HG03139 (cell line): ENCODE data around the gene ACAD9.
"Not testable (repeated sequence)": the region's sequence is repeated elsewhere in the genome, so short reads cannot be mapped to it uniquely, and the experiment has no call there.

Source experiments
- ATAC-seq: cut with Tn5 transposase; IDR thresholded peaks from one replicate; pipeline ENCODE4 v1.9.1; 2021; ENCODE audit not compliant: unreplicated experiment

Gene ACAD9

DNA sequence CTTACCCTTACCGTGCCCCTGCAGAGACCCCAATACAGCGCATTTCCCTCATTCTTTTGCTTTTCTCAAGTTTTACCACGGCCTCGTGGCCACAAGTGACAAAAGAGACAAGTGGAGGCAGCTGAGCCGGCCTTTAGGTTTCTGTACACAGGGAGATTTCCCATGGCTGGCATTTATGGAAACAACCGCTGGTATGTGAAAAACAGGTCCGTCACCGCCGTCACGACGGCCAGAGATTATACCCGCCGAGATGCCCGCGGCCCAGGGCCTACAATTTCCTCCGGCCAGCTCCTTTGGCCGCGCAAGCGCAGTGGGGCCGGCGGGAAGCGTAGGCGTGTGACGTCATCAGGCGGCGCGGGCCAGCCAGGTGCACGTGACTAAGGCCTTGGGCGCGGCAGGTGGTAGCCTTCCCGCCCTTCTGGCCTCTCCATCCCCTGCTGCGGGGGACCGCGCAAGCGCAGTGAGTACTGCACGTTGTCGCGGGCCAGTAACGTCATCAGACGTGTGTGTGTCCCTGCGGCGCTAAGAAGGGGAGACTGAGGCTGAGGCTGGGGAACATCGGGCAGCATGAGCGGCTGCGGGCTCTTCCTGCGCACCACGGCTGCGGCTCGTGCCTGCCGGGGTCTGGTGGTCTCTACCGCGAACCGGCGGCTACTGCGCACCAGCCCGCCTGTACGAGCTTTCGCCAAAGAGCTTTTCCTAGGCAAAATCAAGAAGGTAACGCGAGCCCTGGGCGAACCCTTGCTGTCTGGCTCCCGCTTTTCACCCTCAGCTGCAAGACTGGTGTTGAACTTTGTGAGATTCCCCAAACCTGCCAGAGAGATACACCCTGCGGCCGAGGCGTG is at the start of gene ACAD9:
Gene ACAD9 (plus strand): TSS at position 496 of the 845 bp plus-strand sequence. CDS start 72 bp downstream, at position 568.
- peak; percentile 83 for ATAC-seq

DNA sequence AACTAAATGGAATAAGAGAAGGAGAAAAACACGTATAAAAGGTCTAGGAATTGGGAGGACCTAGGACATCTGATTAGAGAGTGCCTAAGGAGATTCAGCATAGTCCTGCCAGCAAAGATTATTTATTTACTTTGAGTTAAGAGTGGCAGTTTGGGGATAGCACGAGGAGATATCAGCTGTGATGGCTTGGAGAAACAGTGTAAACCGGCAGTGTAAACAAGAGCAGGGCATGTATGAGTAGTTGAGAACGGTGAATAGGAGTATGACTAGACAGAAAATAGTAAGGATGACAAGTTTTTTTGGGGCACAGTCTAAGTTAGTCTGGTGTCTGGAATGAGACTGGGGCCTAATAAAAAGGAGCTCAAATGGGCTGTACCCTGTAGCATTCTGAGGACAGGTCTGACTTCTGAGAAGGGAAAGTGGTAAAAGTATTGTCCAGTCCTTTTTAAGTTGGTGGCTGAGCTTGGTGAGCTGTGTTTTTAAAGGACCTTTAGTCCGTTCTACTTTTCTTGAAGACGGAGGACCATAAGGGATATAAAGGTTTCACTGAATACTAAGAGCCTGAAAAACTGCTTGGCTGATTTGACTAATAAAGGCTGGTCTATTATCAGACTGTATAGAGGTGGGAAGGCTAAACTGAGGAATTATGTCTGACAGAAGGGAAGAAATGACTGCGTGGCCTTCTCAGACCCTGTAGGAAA is 49.3 kb upstream of the ACAD9 start:
- not testable (repeated sequence) for ATAC-seq

- not testable (repeated sequence) for ATAC-seq
Observed at GRCh38 chr3:128830762-128831161, 48.7 kb upstream of the ACAD9 start.

- ATAC-seq, result not testable (repeated sequence)
Observed at GRCh38 chr3:128832979-128833378, 46.4 kb upstream of the ACAD9 start.

DNA sequence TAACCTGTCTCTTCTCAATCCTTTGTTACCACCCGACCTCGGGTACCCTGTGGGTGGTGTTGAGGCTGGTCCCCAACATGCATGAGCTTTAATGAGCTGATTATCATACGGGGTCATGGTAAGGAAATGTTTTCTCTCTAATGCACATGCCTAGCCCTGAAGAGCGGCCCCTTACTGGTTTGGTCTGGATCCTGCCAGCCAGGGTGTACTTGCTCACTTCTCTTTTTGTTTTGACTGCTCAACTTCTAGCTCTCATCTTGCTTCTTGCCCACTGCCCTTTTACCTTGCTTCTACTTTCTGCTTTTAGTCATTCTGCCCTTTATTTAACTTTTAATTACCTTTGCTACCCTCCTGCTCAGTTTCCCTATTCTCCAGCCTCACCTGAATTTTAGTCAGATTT is 44.3 kb upstream of the ACAD9 start:
- no peak for ATAC-seq

GRCh38 chr3:128841926-128842920 is 37.2 kb upstream of the ACAD9 start:
- ATAC-seq, result no peak

DNA sequence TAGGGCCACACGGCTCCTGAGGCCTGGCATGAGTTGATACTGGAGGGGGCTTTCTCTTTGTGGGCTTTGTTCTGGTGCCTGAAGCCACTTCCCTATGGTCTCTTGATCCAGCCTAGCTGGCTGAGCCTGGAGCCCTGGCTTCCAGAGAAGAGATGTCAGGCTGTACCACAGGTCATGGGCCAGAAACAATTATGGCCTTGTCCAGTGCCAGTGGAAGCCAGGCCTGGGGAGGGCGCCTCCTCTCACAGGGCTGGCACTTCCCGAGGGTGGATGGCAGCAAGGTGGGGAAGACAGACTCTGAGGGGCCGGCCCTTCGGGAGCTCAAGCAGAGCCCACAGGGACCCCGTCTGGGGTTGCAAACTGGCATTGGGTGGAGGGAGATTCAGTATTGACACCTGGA is 34.9 kb upstream of the ACAD9 start:
- ATAC-seq, result no peak

DNA sequence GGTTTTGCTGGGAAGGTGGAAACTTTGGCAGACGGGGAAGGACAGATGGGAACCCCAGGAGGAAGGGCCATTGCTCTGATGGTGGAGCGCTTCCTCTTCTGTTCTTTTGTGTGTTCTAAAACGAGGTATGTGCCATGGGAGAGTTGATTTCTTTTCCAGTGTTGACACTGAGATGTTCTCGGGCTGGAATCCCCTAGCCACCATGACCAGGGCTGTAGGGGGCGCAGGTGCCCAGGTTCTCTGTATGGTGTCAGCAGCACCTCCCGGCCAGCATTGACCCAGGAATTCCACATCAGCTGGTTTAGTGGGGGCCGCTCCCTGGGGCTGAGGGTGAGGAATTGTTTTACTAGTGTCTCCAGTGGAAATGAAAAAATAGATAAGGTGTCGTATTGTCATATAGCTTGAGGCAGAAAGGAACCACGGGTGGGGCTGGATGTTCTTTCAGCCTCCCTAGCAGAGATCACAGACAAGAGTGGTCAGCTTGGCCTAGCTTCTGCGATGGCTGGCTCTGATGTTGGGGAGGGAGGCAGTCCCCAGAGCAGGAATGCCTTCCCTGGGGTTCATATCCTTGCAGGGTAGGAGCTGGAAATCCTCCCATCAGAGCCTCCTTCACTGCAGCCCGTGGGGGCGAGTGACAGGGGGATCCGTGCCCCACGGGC is 34.2 kb upstream of the ACAD9 start:
- ATAC-seq, result no peak

DNA sequence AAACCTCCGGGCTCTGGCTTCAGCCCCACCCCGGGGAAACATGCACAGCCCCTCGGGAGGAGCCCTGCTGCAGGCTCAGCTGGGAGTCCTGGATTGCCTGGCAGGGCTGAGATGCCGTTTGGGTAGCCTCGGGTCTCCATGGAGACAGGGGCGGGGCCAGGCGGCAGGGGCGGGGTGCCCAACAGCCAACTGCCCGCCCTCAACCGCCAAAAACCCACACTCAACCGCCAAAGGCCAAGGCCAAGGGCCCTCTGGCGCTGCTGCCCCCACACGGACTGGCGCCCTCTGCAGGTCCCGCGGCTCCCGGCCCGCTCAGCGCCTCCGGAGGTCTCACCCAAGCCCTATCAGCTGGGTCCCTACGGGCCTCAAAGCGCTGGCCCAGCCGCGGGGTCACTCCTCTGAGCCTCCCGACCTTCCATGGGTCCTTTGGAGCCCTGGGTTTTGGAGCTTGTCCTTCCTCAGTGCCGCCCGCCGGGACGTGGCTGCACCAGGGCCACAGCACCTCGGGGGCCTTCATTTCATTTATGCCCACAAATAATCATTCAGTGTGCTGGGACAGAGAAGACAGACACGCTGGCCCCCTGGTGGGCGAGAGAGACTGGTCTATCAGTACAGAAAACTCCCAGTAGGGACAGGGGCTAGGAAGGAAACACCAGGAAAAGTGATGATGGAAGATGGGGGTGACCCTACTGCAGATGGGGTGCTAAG is 33.5 kb upstream of the ACAD9 start:
- peak; percentile 67 for ATAC-seq

- ATAC-seq, result no peak
Observed at GRCh38 chr3:128846486-128846891, 32.9 kb upstream of the ACAD9 start.

- no peak for ATAC-seq
Observed at GRCh38 chr3:128847666-128848370, 31.6 kb upstream of the ACAD9 start.

DNA sequence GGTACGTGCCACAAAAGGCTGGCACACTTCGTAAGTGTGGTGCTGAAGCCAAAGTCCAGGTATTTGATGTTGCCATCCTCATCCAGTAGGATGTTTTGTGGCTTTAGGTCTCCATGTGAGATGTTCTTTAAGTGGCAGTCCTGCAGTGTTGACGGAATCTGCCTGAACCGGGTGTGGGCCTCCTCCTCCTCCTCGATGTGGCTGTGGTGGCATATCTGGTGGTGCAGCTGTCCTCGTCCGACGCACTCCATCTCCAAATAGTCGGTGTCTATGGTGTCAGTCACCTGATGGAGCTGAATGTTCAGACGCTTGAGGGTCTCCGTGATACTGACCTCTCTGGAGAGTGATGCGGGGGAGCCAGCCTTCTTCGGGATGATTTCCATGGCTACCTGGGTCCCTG is 30.5 kb upstream of the ACAD9 start:
- ATAC-seq, result no peak

DNA sequence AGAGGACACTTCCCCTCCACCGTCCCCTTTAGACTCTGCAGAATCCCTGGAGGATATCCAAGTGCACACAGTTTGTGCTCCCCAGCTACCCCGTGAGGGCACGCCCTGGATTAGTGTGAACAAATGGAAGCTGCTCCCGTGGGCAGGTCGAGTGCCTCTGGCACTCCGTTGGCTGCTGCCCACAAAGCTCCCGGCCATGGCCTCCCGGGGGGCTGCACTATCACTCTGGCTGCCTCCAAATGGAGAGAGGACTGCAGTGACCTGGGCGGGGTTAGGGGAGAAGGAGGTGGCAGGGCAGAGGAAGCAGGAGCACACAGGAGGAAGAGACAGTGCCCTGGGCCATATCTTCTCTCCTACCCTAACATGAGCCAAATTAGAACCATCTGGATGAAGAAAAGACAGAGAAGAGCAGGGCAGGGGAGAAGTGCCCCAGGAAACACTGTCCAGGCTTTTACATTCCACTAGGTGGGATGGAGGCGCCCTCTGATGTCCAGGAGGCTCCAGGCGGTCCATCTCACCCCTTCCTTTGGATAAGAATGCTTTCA is 29.4 kb upstream of the ACAD9 start:
- ATAC-seq, result no peak

DNA sequence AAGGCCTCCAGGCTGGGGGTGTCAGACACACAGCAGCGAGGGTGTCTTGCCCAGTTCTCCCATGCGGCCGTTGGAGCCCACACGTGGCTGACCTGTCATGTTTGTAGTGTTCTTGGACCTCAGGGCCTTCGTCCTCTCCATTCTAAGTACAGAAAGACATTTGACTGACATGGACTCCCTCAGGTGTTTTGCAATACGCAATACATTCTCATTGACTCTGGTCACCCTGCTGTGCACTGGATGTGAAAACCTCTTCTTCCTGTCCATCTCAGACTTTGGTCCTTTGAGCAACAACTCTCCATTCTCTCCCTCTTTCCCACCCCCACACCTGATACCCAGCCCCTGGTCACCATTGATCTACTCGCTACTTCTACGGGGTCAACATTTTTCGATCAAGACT is 28.9 kb upstream of the ACAD9 start:
- no peak for ATAC-seq

DNA sequence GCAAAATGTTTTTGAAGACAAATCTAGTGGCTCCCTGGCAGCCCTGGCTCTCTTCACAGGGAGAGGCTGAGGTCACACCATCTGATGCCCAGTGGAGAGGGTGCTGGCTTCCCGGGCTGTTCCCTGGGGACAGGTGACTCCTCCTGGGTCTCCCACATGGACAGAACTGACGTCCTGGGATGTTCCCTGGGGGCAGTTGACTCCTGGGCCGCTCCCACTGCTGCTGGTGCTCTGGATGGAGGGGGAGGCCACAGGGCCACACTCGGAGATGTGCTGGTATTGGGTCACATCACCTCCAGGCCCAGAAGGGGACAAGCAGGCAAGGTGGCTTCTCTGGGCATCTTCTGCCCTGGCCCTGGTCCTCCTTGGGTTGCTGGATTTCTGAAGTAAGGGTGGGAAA is 27.8 kb upstream of the ACAD9 start:
- ATAC-seq, result no peak

- ATAC-seq, result no peak
Observed at GRCh38 chr3:128853826-128854225, 25.6 kb upstream of the ACAD9 start.

- no peak for ATAC-seq
Observed at GRCh38 chr3:128854475-128854874, 24.9 kb upstream of the ACAD9 start.

DNA sequence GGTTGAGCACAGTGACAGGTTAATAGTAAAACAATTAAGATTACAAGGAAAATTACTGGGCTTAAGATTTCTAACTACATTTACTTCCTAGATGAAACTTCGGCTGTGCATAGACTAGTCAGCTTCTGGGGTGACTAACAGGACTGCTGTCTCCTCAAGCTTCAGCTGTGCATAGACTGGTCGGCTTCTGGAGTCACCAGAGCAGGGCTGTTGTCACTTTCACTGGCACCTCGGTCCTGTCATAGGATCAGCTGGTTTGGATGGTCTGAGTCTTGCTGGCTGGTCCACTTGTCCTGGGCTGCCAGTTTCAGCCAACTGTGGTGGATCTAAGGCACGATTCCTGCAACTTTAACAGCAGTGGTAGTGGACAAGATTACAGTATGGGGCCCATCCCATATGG is 23.9 kb upstream of the ACAD9 start:
- ATAC-seq, result no peak

DNA sequence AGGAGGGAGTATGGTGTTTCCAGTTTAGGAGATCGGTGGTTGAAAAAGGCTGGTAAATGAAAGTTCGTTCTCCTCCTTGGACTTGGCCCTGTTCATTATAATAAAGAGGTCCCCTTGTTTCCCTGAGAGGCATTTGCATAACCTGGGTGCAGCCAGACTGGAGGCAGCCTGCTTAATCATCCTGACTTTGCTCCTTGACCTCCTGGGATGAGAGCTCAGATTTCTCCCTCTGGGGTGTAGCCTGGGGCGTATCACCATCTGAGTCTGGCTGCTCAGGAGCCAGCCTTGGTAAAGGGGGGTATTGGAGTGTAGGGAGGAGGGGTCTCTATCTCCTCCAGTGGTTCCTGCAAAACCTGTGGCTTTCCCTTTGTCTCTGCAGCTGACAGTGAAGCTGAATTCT is 21.3 kb upstream of the ACAD9 start:
- no peak for ATAC-seq
